GM12878 (cell line): ENCODE measurements around the gene JDP2. TPM values are rescaled to one million over a fixed set of nuclear protein-coding genes. Genes with fewer than 3 reads are reported as not detected.

Source experiments
- BRCA1 ChIP-seq: IDR thresholded peaks from 2 replicates; pipeline ENCODE4 v1.6.1; 2011; ENCODE audit warnings: low read depth, low read length, improper control_type of control experiment
- CHD1 ChIP-seq: IDR thresholded peaks from 2 replicates; pipeline ENCODE4 v1.6.1; 2012; ENCODE audit warnings: low read depth, low read length, improper control_type of control experiment
- CREM ChIP-seq: IDR thresholded peaks from 2 replicates; pipeline ENCODE4 v1.6.1; 2014; ENCODE audit warnings: antibody characterized with exemption, low read depth
- EED ChIP-seq: sonication (generic); IDR thresholded peaks from 2 replicates; pipeline ENCODE4 v1.6.1; 2016; ENCODE audit warnings: antibody characterized with exemption, low read depth
- EP300 ChIP-seq, 2 experiments: fragments of 150-350 bp in 1 of 2; IDR thresholded peaks; 2 replicates each; pipeline ENCODE4 v1.6.1; 2011 to 2012; ENCODE audit warnings: low read depth in 2 of 2, low read length in 2 of 2, borderline replicate concordance in 1 of 2, improper control_type of control experiment in 1 of 2, inconsistent platforms in 1 of 2; ENCODE audit not compliant: control insufficient read depth in 1 of 2
- HCFC1 ChIP-seq: fragments of 150-350 bp; IDR thresholded peaks from 2 replicates; pipeline ENCODE4 v1.6.1; 2014; ENCODE audit warnings: low read length
- HDGF ChIP-seq: fragments of 450-650 bp; IDR thresholded peaks from 2 replicates; pipeline ENCODE4 v1.6.1; 2016; ENCODE audit warnings: antibody characterized with exemption
- HSF1 ChIP-seq: fragments of 150-350 bp; IDR thresholded peaks from 2 replicates; pipeline ENCODE4 v1.6.1; 2014; ENCODE audit warnings: mild to moderate bottlenecking, low read depth, low read length
- KAT2A ChIP-seq: conservative IDR thresholded peaks from 2 replicates; pipeline ENCODE4 v1.6.1; 2011; ENCODE audit warnings: low read depth, low read length; ENCODE audit not compliant: control insufficient read depth
- KLF5 ChIP-seq: fragments of 450-650 bp; IDR thresholded peaks from 2 replicates; pipeline ENCODE4 v1.6.1; 2014; ENCODE audit warnings: mild to moderate bottlenecking; ENCODE audit not compliant: partially characterized antibody
- MEF2A ChIP-seq: IDR thresholded peaks from 2 replicates; pipeline ENCODE4 v1.6.1; 2011; ENCODE audit warnings: low read depth, mild to moderate bottlenecking, low read length, moderate library complexity; ENCODE audit not compliant: insufficient read depth
- MYB ChIP-seq: fragments of 150-350 bp; IDR thresholded peaks from 2 replicates; pipeline ENCODE4 v1.6.1; 2014; ENCODE audit warnings: mild to moderate bottlenecking, low read depth, low read length, borderline replicate concordance
- NBN ChIP-seq: fragments of 450-650 bp; IDR thresholded peaks from 2 replicates; pipeline ENCODE4 v1.6.1; 2016
- NFIC ChIP-seq: IDR thresholded peaks from 2 replicates; pipeline ENCODE4 v1.6.1; 2012; ENCODE audit warnings: low read depth, mild to moderate bottlenecking, inconsistent platforms, low read length, moderate library complexity
- NFYB ChIP-seq: IDR thresholded peaks from 2 replicates; pipeline ENCODE4 v1.6.1; 2011; ENCODE audit warnings: low read depth, mild to moderate bottlenecking, low read length, improper control_type of control experiment, moderate library complexity; ENCODE audit not compliant: insufficient read depth
- PBX3 ChIP-seq: IDR thresholded peaks from 2 replicates; pipeline ENCODE4 v1.6.1; 2011; ENCODE audit warnings: mild to moderate bottlenecking, low read depth, low read length, moderate library complexity; ENCODE audit not compliant: insufficient replicate concordance
- RB1 ChIP-seq: fragments of 450-650 bp; formaldehyde crosslinking; IDR thresholded peaks from 2 replicates; pipeline ENCODE4 v1.6.1; 2017; ENCODE audit warnings: mild to moderate bottlenecking, borderline replicate concordance
- SIN3A ChIP-seq: IDR thresholded peaks from 2 replicates; pipeline ENCODE4 v1.6.1; 2012; ENCODE audit warnings: low read depth, low read length, improper control_type of control experiment
- SMAD1 ChIP-seq: fragments of 450-650 bp; IDR thresholded peaks from 2 replicates; pipeline ENCODE4 v1.6.1; 2018; ENCODE audit warnings: mild to moderate bottlenecking, low read depth; ENCODE audit not compliant: partially characterized antibody
- SUPT20H ChIP-seq: IDR thresholded peaks from 2 replicates; pipeline ENCODE4 v1.6.1; 2011; ENCODE audit warnings: low read depth, mild to moderate bottlenecking, low read length, moderate library complexity, borderline replicate concordance; ENCODE audit not compliant: control insufficient read depth
- TBL1XR1 ChIP-seq: IDR thresholded peaks from 2 replicates; pipeline ENCODE4 v1.6.1; 2012; ENCODE audit warnings: low read depth, low read length, improper control_type of control experiment
- TCF7 ChIP-seq: IDR thresholded peaks from 2 replicates; pipeline ENCODE4 v1.6.1; 2014; ENCODE audit warnings: antibody characterized with exemption, borderline replicate concordance
- ZZZ3 ChIP-seq: IDR thresholded peaks from 2 replicates; pipeline ENCODE4 v1.6.1; 2011; ENCODE audit warnings: low read depth; ENCODE audit not compliant: control insufficient read depth, insufficient read length
- polyA plus RNA-seq, 11 experiments: library from polyadenylated mRNA; depleted of rRNA in 4 of 11; unstranded in 6 of 11; stranded (reverse) in 5 of 11; fragments of >200 nt; fragmentation: Nextera tagmentation in 4 of 11; fragmentation: Illumina TruSeq in 1 of 11; extraction: Ambion mirVana in 4 of 11; extraction: Trizol in 1 of 11; gene quantifications; 1 replicate in 1 of 11; 2 replicates in 10 of 11; pipeline versions ENCODE4 v1.2.1 to v1.2.3, GENCODE V29; 2011 to 2016; ENCODE audit warnings: inconsistent platforms in 2 of 11, missing spikeins in 2 of 11, low read depth in 1 of 11
- total RNA-seq, 4 experiments: library from RNA; depleted of rRNA in 3 of 4; stranded (reverse); fragments of >200 nt in 3 of 4; fragmentation: Illumina TruSeq in 1 of 4; extraction: Trizol in 1 of 4; gene quantifications; 2 replicates each; pipeline versions ENCODE4 v1.2.1 to v1.2.3, GENCODE V29; 2013 to 2021
- TF ChIP-seq, protein P1 (sequence below): IDR thresholded peaks from 2 replicates; pipeline ENCODE4 v1.6.1; 2011; ENCODE audit warnings: low read depth, mild to moderate bottlenecking, low read length, moderate library complexity, borderline replicate concordance; ENCODE audit errors: extremely low read depth
- TF ChIP-seq, protein P2 (sequence below): fragments of 450-650 bp; IDR thresholded peaks from 2 replicates; pipeline ENCODE4 v1.6.1; 2018; ENCODE audit warnings: mild to moderate bottlenecking, low read depth, moderate library complexity; ENCODE audit not compliant: partially characterized antibody

The JDP2 gene
- total and polyA plus RNA-seq, 10 of the 15 experiments (the other 5 are each of a cell fraction or from before 2014, with no cell fraction given): 0.71 to 21.3 (median 11.2) TPM

GRCh38 chr14:75522224-75522982 is 94.6 kb downstream of the JDP2 start, which contains the start of gene BATF (continued):
- TF ChIP-seq, protein P1, sequence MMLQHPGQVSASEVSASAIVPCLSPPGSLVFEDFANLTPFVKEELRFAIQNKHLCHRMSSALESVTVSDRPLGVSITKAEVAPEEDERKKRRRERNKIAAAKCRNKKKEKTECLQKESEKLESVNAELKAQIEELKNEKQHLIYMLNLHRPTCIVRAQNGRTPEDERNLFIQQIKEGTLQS: peak; percentile 58; the same call in 1 of the 2 replicates
- no peak for TF ChIP-seq BRCA1
- no peak for TF ChIP-seq KAT2A
- TF ChIP-seq TCF7: peak; percentile 70; the same call in 1 of the 2 replicates
- 0 out of 2 replicates have a peak, but pooled peaks have one; percentile 61 for TF ChIP-seq HDGF
- peak; percentile 84; the same call in 1 of the 2 replicates for TF ChIP-seq NFIC
- TF ChIP-seq PBX3: peak; percentile 42
- peak; percentile 89; the same call in 1 of the 2 replicates for TF ChIP-seq RB1
- TF ChIP-seq ZZZ3: no peak
- no peak for TF ChIP-seq MYB
- no peak for TF ChIP-seq KLF5
- peak; percentile 69; the same call in 1 of the 2 replicates for TF ChIP-seq MEF2A
- no peak for TF ChIP-seq SUPT20H
- TF ChIP-seq TBL1XR1: peak; percentile 77; the same call in 1 of the 2 replicates
- TF ChIP-seq HCFC1: no peak
- peak; percentile 83 for TF ChIP-seq EED
- TF ChIP-seq SMAD1: peak; percentile 78
- 0 out of 2 replicates have a peak, but pooled peaks have one; percentile 59 for TF ChIP-seq CHD1
- TF ChIP-seq NFYB: no peak
- TF ChIP-seq CREM: peak; percentile 83
- TF ChIP-seq NBN: peak; percentile 86; the same call in 1 of the 2 replicates
- TF ChIP-seq, protein P2, sequence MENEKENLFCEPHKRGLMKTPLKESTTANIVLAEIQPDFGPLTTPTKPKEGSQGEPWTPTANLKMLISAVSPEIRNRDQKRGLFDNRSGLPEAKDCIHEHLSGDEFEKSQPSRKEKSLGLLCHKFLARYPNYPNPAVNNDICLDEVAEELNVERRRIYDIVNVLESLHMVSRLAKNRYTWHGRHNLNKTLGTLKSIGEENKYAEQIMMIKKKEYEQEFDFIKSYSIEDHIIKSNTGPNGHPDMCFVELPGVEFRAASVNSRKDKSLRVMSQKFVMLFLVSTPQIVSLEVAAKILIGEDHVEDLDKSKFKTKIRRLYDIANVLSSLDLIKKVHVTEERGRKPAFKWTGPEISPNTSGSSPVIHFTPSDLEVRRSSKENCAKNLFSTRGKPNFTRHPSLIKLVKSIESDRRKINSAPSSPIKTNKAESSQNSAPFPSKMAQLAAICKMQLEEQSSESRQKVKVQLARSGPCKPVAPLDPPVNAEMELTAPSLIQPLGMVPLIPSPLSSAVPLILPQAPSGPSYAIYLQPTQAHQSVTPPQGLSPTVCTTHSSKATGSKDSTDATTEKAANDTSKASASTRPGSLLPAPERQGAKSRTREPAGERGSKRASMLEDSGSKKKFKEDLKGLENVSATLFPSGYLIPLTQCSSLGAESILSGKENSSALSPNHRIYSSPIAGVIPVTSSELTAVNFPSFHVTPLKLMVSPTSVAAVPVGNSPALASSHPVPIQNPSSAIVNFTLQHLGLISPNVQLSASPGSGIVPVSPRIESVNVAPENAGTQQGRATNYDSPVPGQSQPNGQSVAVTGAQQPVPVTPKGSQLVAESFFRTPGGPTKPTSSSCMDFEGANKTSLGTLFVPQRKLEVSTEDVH: peak; percentile 32
- TF ChIP-seq HSF1: no peak
- TF ChIP-seq EP300 (IDR thresholded peaks at IDR 0.05; ENCODE audit: borderline replicate concordance in 1 of 2, control insufficient read depth in 1 of 2, low read depth in 2 of 2, low read length in 2 of 2): peak; percentile 22 to 42; a peak in 1 of 4 replicates
- no peak for TF ChIP-seq SIN3A
